ENCODE results near the gene CABLES1. TPM values are rescaled to one million over a fixed set of nuclear protein-coding genes. Genes with fewer than 3 reads are reported as not detected.

The CABLES1 gene
- total RNA-seq, 2 donors from 2014 or later = 9.9 to 16.7 TPM

- peak overlapping the region; percentile 26 for H3K27ac Mint-ChIP-seq
- H3K9me3 ChIP-seq (ENCODE audit: control insufficient read depth, low read length) = no peaks in the 10 kb centered on the region
- no peak overlapping the region for H3K4me3 ChIP-seq (ENCODE audit: low read length)
- H3K27me3 ChIP-seq (ENCODE audit: control insufficient read depth, insufficient read depth, low read length, poor library complexity, severe bottlenecking) = no peaks in the 10 kb centered on the region
- WGBS, 2 experiments (ENCODE audit: insufficient coverage in 1 of 2, insufficient read length in 1 of 2) = 72 to 85% methylated on average over 2 to 3 of the region's 3 CpGs
- H3K27ac ChIP-seq (ENCODE audit: low read depth, low read length) = no peak overlapping the region
- H3K36me3 ChIP-seq (ENCODE audit: control insufficient read depth, insufficient read depth, low read length) = peaks cover 5% of the 10 kb centered on the region
- H3K4me3 Mint-ChIP-seq = no peak overlapping the region
- TF ChIP-seq CTCF (conservative IDR thresholded peaks at IDR 0.05) = peak; percentile 61
- H3K36me3 Mint-ChIP-seq (ENCODE audit: low read depth) = peaks cover 54% of the 10 kb centered on the region
- H3K4me1 ChIP-seq (ENCODE audit: control insufficient read depth, insufficient read depth, low read length) = no peaks in the 10 kb centered on the region
- no peak overlapping the region for H3K9ac ChIP-seq (ENCODE audit: extremely low read depth, low read length, poor library complexity, severe bottlenecking)
- H3K27me3 Mint-ChIP-seq (ENCODE audit: insufficient read depth) = no peaks in the 10 kb centered on the region
- peak; percentile 78 for DNase-seq
- H3K9me3 Mint-ChIP-seq = peaks cover 11% of the 10 kb centered on the region
- H3K4me1 Mint-ChIP-seq = peaks cover 11% of the 10 kb centered on the region
These were observed 107.9 kb downstream of the CABLES1 start for GRCh38 chr18:23243178-23243577.

GRCh38 chr18:23243816-23244215 lies 108.5 kb downstream of the CABLES1 start:
- peaks cover 3% of the 10 kb centered on the region for H3K9me3 ChIP-seq (ENCODE audit: control insufficient read depth, low read length)
- Mint-ChIP-seq H3K4me3 (no peak overlapping the region), H3K27ac (peak overlapping the region; percentile 4), H3K4me1 (peaks cover 8% of the 10 kb centered on the region), H3K27me3 (ENCODE audit: insufficient read depth) (no peaks in the 10 kb centered on the region), H3K9me3 (peaks cover 15% of the 10 kb centered on the region), H3K36me3 (ENCODE audit: low read depth) (peaks cover 51% of the 10 kb centered on the region)
- DNase-seq = no peak
- H3K27ac ChIP-seq (ENCODE audit: low read depth, low read length) = no peak overlapping the region
- H3K36me3 ChIP-seq (ENCODE audit: control insufficient read depth, insufficient read depth, low read length) = peaks cover 3% of the 10 kb centered on the region
- H3K4me1 ChIP-seq (ENCODE audit: control insufficient read depth, insufficient read depth, low read length) = no peaks in the 10 kb centered on the region
- TF ChIP-seq CTCF (conservative IDR thresholded peaks at IDR 0.05) = no peak
- no peaks in the 10 kb centered on the region for H3K27me3 ChIP-seq (ENCODE audit: control insufficient read depth, insufficient read depth, low read length, poor library complexity, severe bottlenecking)
- H3K4me3 ChIP-seq (ENCODE audit: low read length) = no peak overlapping the region
- no peak overlapping the region for H3K9ac ChIP-seq (ENCODE audit: extremely low read depth, low read length, poor library complexity, severe bottlenecking)
- WGBS, 2 experiments (ENCODE audit: insufficient coverage in 1 of 2, insufficient read length in 1 of 2) = 93 to 99% methylated on average over 9 to 12 of the region's 12 CpGs

GRCh38 chr18:23244401-23244800 lies 109.1 kb downstream of the CABLES1 start:
- H3K4me1 Mint-ChIP-seq = peaks cover 8% of the 10 kb centered on the region
- Histone ChIP-seq H3K27ac (ENCODE audit: low read depth, low read length) (no peak overlapping the region), H3K27me3 (ENCODE audit: control insufficient read depth, insufficient read depth, low read length, poor library complexity, severe bottlenecking) (no peaks in the 10 kb centered on the region), H3K36me3 (ENCODE audit: control insufficient read depth, insufficient read depth, low read length) (no peaks in the 10 kb centered on the region), H3K4me3 (ENCODE audit: low read length) (no peak overlapping the region), H3K4me1 (ENCODE audit: control insufficient read depth, insufficient read depth, low read length) (no peaks in the 10 kb centered on the region), H3K9me3 (ENCODE audit: control insufficient read depth, low read length) (peaks cover 9% of the 10 kb centered on the region), H3K9ac (ENCODE audit: extremely low read depth, low read length, poor library complexity, severe bottlenecking) (no peak overlapping the region)
- no peak for TF ChIP-seq CTCF (conservative IDR thresholded peaks at IDR 0.05)
- no peak overlapping the region for H3K4me3 Mint-ChIP-seq
- WGBS, 2 experiments (ENCODE audit: insufficient coverage in 1 of 2, insufficient read length in 1 of 2) = 92 to 94% methylated on average over 11 to 12 of the region's 12 CpGs
- no peaks in the 10 kb centered on the region for H3K27me3 Mint-ChIP-seq (ENCODE audit: insufficient read depth)
- H3K36me3 Mint-ChIP-seq (ENCODE audit: low read depth) = peaks cover 52% of the 10 kb centered on the region
- DNase-seq = no peak
- peak overlapping the region; percentile 58 for H3K27ac Mint-ChIP-seq
- peaks cover 20% of the 10 kb centered on the region for H3K9me3 Mint-ChIP-seq
